ENCODE data around the gene CARD10.
A peak's percentile ranks its signal among the peaks of the same experiment; 100 is the strongest.

Gene CARD10

DNA sequence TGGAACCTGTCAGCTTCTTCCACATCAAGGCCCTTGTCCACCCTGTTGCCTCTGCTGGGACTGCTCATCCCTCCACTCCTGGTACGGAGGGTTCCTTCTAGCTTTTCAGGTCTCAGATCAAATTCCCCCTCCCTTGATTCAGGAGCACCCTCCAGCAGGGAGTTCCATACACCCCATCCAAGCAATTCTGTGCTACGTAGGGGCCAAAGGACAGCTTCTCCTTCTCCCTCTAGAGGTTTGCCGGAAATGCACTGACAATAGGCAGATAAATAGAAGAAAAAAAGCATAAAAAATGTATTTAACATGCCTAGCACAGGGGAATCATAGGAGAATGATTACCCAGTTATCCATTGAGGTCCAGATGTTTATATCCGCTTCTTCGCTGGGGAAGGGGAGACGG lies 3.3 kb upstream of the CARD10 start:
- H3K4me1 Mint-ChIP-seq, result peaks cover 28% of the 10 kb centered on the region
- no peaks in the 10 kb centered on the region for H3K9me3 Mint-ChIP-seq
- H3K36me3 Mint-ChIP-seq (ENCODE audit: low read depth), result no peaks in the 10 kb centered on the region
- TF ChIP-seq, protein P1, sequence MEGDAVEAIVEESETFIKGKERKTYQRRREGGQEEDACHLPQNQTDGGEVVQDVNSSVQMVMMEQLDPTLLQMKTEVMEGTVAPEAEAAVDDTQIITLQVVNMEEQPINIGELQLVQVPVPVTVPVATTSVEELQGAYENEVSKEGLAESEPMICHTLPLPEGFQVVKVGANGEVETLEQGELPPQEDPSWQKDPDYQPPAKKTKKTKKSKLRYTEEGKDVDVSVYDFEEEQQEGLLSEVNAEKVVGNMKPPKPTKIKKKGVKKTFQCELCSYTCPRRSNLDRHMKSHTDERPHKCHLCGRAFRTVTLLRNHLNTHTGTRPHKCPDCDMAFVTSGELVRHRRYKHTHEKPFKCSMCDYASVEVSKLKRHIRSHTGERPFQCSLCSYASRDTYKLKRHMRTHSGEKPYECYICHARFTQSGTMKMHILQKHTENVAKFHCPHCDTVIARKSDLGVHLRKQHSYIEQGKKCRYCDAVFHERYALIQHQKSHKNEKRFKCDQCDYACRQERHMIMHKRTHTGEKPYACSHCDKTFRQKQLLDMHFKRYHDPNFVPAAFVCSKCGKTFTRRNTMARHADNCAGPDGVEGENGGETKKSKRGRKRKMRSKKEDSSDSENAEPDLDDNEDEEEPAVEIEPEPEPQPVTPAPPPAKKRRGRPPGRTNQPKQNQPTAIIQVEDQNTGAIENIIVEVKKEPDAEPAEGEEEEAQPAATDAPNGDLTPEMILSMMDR (IDR thresholded peaks at IDR 0.05; ENCODE audit: unreplicated experiment in 3 of 3), result no peak
- peaks cover 28% of the 10 kb centered on the region for H3K27me3 Mint-ChIP-seq (ENCODE audit: low read depth)
- peak overlapping the region; percentile 21 to 41 (median 25) for H3K4me3 Mint-ChIP-seq
- H3K27ac Mint-ChIP-seq, result peak overlapping the region; percentile 25 to 78 (median 60)

DNA sequence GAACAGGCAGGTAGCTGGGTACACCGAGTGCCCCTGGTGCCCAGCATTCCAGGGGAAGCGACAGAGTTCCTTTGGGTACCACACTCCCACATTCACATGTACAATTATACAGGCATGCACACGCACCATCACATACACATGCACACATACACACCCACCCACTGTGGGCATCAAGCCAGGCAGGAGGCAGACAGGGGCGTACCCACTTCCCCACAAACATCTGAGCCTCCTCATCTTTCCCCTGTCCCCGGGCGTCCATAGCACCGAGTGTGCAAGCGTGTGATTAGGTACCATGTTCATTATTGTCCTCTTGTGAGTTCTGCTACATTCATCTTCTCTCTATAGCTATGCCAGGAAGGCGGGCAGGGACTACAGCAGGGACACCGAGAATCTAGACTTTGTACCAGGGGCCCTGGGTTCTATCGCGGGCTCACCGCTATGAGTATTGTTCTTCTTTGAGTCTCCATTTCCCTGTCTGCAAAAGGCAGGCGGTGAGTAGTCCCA lies 2.1 kb upstream of the CARD10 start:
- H3K36me3 Mint-ChIP-seq (ENCODE audit: low read depth), result peaks cover 6% of the 10 kb centered on the region
- H3K4me3 Mint-ChIP-seq, result peak overlapping the region; percentile 65 to 78 (median 70)
- H3K27ac Mint-ChIP-seq, result peak overlapping the region; percentile 25 to 78 (median 53)
- peaks cover under 1% of the 10 kb centered on the region for H3K9me3 Mint-ChIP-seq
- H3K27me3 Mint-ChIP-seq (ENCODE audit: low read depth), result peaks cover 29% of the 10 kb centered on the region
- TF ChIP-seq, protein P1 (IDR thresholded peaks at IDR 0.05; ENCODE audit: unreplicated experiment in 3 of 3), result no peak
- peaks cover 28% of the 10 kb centered on the region for H3K4me1 Mint-ChIP-seq

DNA sequence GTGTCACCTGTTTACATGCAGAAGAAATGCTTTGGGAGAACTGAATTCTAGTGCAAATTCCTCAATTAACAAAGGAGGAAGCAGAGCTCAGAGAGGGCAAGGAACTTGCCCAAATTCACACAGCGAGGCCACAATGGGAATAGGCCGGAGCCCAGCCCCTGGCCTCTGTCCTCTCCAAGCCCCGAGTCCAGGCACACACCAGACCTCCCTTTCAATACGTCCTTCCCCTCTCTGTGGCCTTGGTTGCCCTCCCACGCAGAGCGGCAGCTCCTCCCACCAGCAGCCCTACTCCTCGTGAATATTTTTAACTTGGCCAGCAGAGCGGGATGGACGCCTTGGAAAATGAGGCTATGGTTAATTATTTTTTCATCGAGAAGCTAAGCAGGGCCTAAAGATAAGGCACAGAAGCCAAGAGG lies 1.6 kb upstream of the CARD10 start:
- TF ChIP-seq, protein P1 (IDR thresholded peaks at IDR 0.05; ENCODE audit: unreplicated experiment in 3 of 3), result no peak
- peaks cover 11% of the 10 kb centered on the region for H3K36me3 Mint-ChIP-seq (ENCODE audit: low read depth)
- peaks cover 28% of the 10 kb centered on the region for H3K4me1 Mint-ChIP-seq
- H3K27me3 Mint-ChIP-seq (ENCODE audit: low read depth), result peaks cover 32% of the 10 kb centered on the region
- peak overlapping the region; percentile 65 to 78 (median 70) for H3K4me3 Mint-ChIP-seq
- H3K27ac Mint-ChIP-seq, result peak overlapping the region; percentile 25 to 78 (median 53)
- peaks cover 3% of the 10 kb centered on the region for H3K9me3 Mint-ChIP-seq

DNA sequence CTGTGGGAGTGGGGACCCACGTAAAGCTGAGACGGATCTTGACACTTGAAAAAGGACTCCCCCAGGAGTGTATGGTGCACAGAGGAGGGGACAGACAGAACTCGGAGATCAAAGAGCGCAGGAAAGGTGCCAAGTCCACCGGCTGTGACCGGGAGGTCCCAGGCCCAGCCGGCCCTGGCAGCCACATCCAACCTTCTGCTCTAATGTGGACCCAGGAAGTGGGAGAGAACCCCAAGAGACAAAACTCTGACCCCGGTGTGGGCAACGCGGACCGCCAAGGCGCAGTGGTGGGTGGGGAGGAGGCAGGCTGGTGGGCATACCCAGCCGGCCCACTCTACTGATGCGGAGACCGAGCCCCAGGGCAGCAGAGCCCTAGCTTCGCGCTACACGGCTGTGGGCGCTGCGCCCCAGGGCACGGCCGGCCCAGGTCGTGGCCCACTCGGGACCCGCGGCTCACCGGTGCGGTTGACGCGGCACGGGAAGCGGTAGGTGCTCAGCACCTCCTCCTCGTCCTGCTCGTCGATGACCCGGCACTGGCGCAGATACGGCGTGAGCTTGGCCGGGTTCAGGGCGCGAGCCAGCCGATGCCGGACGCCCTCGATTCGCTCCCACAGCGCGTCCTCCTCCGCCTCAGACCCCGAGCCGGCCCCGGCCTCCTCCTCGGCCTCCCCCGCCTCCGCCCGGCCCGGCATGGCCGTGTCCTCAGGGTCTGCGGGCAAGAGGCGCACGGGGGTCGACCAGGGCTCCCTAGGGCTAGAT lies 527 bp downstream of the CARD10 start:
- peak overlapping the region; percentile 83 to 90 (median 84) for H3K27ac Mint-ChIP-seq
- peak overlapping the region; percentile 86 to 94 (median 90) for H3K4me3 Mint-ChIP-seq
- peaks cover 3% of the 10 kb centered on the region for H3K9me3 Mint-ChIP-seq
- peaks cover 22% of the 10 kb centered on the region for H3K36me3 Mint-ChIP-seq (ENCODE audit: low read depth)
- peaks cover 32% of the 10 kb centered on the region for H3K27me3 Mint-ChIP-seq (ENCODE audit: low read depth)
- peaks cover 32% of the 10 kb centered on the region for H3K4me1 Mint-ChIP-seq
- TF ChIP-seq, protein P1 (IDR thresholded peaks at IDR 0.05; ENCODE audit: unreplicated experiment in 3 of 3), result no peak

DNA sequence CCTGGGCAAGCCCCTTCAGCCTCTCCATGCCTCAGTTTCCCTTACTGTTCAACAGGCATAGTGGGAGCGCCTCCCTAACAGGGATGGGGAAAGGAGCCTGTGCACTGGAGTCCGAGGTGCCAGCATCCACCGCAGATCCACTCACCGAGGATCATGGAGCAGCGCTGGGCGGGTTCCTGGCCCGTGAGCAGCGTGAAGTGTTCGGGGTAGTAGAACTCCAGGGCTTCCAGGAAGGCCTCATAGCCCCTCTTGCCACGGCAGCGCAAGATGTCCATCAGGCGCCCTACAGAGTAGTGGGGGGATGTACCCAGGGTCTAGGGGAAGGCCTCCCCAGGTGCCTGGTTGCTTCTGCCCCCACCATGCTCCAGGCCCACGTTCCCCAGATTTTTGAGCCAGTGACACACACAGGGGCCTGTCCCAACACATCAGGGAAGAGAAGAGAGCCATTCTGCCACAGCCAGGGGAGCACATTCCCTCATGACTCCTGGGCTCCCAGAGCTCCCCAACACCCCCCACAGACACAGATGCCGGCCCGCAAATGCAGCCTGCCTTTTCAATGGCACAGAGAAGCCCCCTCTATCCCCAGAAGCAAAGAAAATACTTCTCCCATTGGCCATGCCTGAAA lies 1.3 kb downstream of the CARD10 start:
- H3K4me1 Mint-ChIP-seq, result peaks cover 32% of the 10 kb centered on the region
- H3K27me3 Mint-ChIP-seq (ENCODE audit: low read depth), result peaks cover 32% of the 10 kb centered on the region
- H3K9me3 Mint-ChIP-seq, result peaks cover 3% of the 10 kb centered on the region
- H3K27ac Mint-ChIP-seq, result peak overlapping the region; percentile 83 to 90 (median 84)
- H3K4me3 Mint-ChIP-seq, result peak overlapping the region; percentile 86 to 94 (median 90)
- H3K36me3 Mint-ChIP-seq (ENCODE audit: low read depth), result peaks cover 22% of the 10 kb centered on the region
- TF ChIP-seq, protein P1 (IDR thresholded peaks at IDR 0.05; ENCODE audit: unreplicated experiment in 3 of 3), result no peak
